Activated naive CD8-positive, alpha-beta T cell treated with anti-CD3 and anti-CD28 coated beads, Interleukin-2, amount 10 ng/mL, durations not matched to agents 7 days and 5 days (primary cell): ENCODE results near the gene LRRC28. TPM values are rescaled to one million over a fixed set of nuclear protein-coding genes. Genes with fewer than 3 reads are reported as not detected.

Experiments
- ATAC-seq: fragments of 150-1000 bp; cut with Tn5 transposase; one replicate; pipeline ENCODE4 v1.10.0; 2021; ENCODE audit warnings: low read depth, moderate library complexity
- POLR2A ChIA-PET: fragments of 350-600 bp; sonication (Branson Sonifier 250); formaldehyde crosslinking; loops from one replicate; lab custom pipeline; 2021; ENCODE audit warnings: antibody characterized with exemption; lab: Charles Lee
- DNase-seq: peaks from one replicate; pipeline ENCODE4 v3.0.0; 2021
- H3K27ac Mint-ChIP-seq: one replicate; pipeline ENCODE4 v1.8.0; 2022; ENCODE audit warnings: mild to moderate bottlenecking, mixed read lengths
- H3K27me3 Mint-ChIP-seq: one replicate; pipeline ENCODE4 v1.8.0; 2022; ENCODE audit warnings: mild to moderate bottlenecking, moderate library complexity, mixed read lengths
- H3K36me3 Mint-ChIP-seq: one replicate; pipeline ENCODE4 v1.8.0; 2021; ENCODE audit warnings: mild to moderate bottlenecking, mixed read lengths
- H3K4me1 Mint-ChIP-seq: one replicate; pipeline ENCODE4 v1.8.0; 2021; ENCODE audit warnings: mixed read lengths
- H3K4me3 Mint-ChIP-seq: one replicate; pipeline ENCODE4 v1.8.0; 2022; ENCODE audit warnings: mild to moderate bottlenecking, moderate library complexity, mixed read lengths
- H3K9me3 Mint-ChIP-seq: one replicate; pipeline ENCODE4 v1.8.0; 2021; ENCODE audit warnings: mixed read lengths
- total RNA-seq, 2 experiments: library from RNA; stranded (reverse); gene quantifications; one replicate each; pipeline ENCODE4 v1.2.3, GENCODE V29; 2021

The LRRC28 gene
- total RNA-seq, 2 experiments from 2014 or later: 18.0 to 20.3 TPM

GRCh38 chr15:99324700-99325099, 73.4 kb downstream of the LRRC28 start:
- no peaks in the 10 kb centered on the region for H3K36me3 Mint-ChIP-seq
- no peaks in the 10 kb centered on the region for H3K27me3 Mint-ChIP-seq
- H3K27ac Mint-ChIP-seq: no peak overlapping the region
- ATAC-seq (no peak), DNase-seq (no peak)
- POLR2A ChIA-PET: interaction anchor here (1.0 kb wide), 1 partner anchor 409 kb away, joined by 4 read pairs; the partner anchor contains the start of gene LYSMD4
- peaks cover 2% of the 10 kb centered on the region for H3K4me1 Mint-ChIP-seq
- no peaks in the 10 kb centered on the region for H3K9me3 Mint-ChIP-seq
- H3K4me3 Mint-ChIP-seq: no peak overlapping the region

- H3K9me3 Mint-ChIP-seq: no peaks in the 10 kb centered on the region
- H3K4me1 Mint-ChIP-seq: peaks cover 2% of the 10 kb centered on the region
- ATAC-seq: no peak
- POLR2A ChIA-PET: no interaction called here
- H3K4me3 Mint-ChIP-seq: no peak overlapping the region
- no peaks in the 10 kb centered on the region for H3K27me3 Mint-ChIP-seq
- DNase-seq: no peak
- H3K27ac Mint-ChIP-seq: no peak overlapping the region
- H3K36me3 Mint-ChIP-seq: no peaks in the 10 kb centered on the region
These were observed 75.0 kb downstream of the LRRC28 start for GRCh38 chr15:99326235-99326634.

- H3K27ac Mint-ChIP-seq: no peak overlapping the region
- no peaks in the 10 kb centered on the region for H3K27me3 Mint-ChIP-seq
- no peak for DNase-seq
- no peak overlapping the region for H3K4me3 Mint-ChIP-seq
- no peaks in the 10 kb centered on the region for H3K9me3 Mint-ChIP-seq
- peaks cover 2% of the 10 kb centered on the region for H3K4me1 Mint-ChIP-seq
- POLR2A ChIA-PET: no interaction called here
- no peak for ATAC-seq
- H3K36me3 Mint-ChIP-seq: peaks cover 2% of the 10 kb centered on the region
These were observed 77.1 kb downstream of the LRRC28 start for GRCh38 chr15:99328106-99329072.

GRCh38 chr15:99331381-99331780, 80.1 kb downstream of the LRRC28 start:
- POLR2A ChIA-PET: no interaction called here
- Mint-ChIP-seq H3K27ac (no peak overlapping the region), H3K4me3 (no peak overlapping the region), H3K4me1 (no peaks in the 10 kb centered on the region), H3K36me3 (peaks cover 2% of the 10 kb centered on the region), H3K9me3 (no peaks in the 10 kb centered on the region), H3K27me3 (no peaks in the 10 kb centered on the region)
- no peak for DNase-seq
- ATAC-seq: no peak

GRCh38 chr15:99333413-99333812, 82.1 kb downstream of the LRRC28 start:
- no peaks in the 10 kb centered on the region for H3K27me3 Mint-ChIP-seq
- H3K9me3 Mint-ChIP-seq: no peaks in the 10 kb centered on the region
- H3K4me1 Mint-ChIP-seq: no peaks in the 10 kb centered on the region
- DNase-seq (no peak), ATAC-seq (no peak)
- no peak overlapping the region for H3K27ac Mint-ChIP-seq
- POLR2A ChIA-PET: no interaction called here
- H3K4me3 Mint-ChIP-seq: no peak overlapping the region
- peaks cover 7% of the 10 kb centered on the region for H3K36me3 Mint-ChIP-seq

- ATAC-seq: no peak
- Mint-ChIP-seq H3K27me3 (no peaks in the 10 kb centered on the region), H3K4me1 (no peaks in the 10 kb centered on the region), H3K36me3 (peaks cover 7% of the 10 kb centered on the region), H3K9me3 (no peaks in the 10 kb centered on the region), H3K4me3 (no peak overlapping the region), H3K27ac (no peak overlapping the region)
- no peak for DNase-seq
- POLR2A ChIA-PET: no interaction called here
These were observed 82.7 kb downstream of the LRRC28 start for GRCh38 chr15:99333981-99334380.

GRCh38 chr15:99335508-99335907, 84.2 kb downstream of the LRRC28 start:
- Mint-ChIP-seq H3K36me3 (peaks cover 7% of the 10 kb centered on the region), H3K27ac (no peak overlapping the region), H3K4me1 (no peaks in the 10 kb centered on the region), H3K9me3 (no peaks in the 10 kb centered on the region), H3K4me3 (no peak overlapping the region), H3K27me3 (no peaks in the 10 kb centered on the region)
- ATAC-seq (no peak), DNase-seq (no peak)
- POLR2A ChIA-PET: no interaction called here

- ATAC-seq (no peak), DNase-seq (no peak)
- Mint-ChIP-seq H3K9me3 (no peaks in the 10 kb centered on the region), H3K27ac (no peak overlapping the region), H3K36me3 (peaks cover 7% of the 10 kb centered on the region), H3K27me3 (no peaks in the 10 kb centered on the region), H3K4me3 (no peak overlapping the region), H3K4me1 (no peaks in the 10 kb centered on the region)
- POLR2A ChIA-PET: no interaction called here
These were observed 85.5 kb downstream of the LRRC28 start for GRCh38 chr15:99336794-99337193.

GRCh38 chr15:99340347-99340746, 89.1 kb downstream of the LRRC28 start:
- Mint-ChIP-seq H3K27ac (no peak overlapping the region), H3K36me3 (peaks cover 5% of the 10 kb centered on the region)
- POLR2A ChIA-PET: no interaction called here

GRCh38 chr15:99341786-99342185, 90.5 kb downstream of the LRRC28 start:
- DNase-seq (no peak), ATAC-seq (no peak)
- no peaks in the 10 kb centered on the region for H3K9me3 Mint-ChIP-seq
- H3K27me3 Mint-ChIP-seq: no peaks in the 10 kb centered on the region
- peaks cover 1% of the 10 kb centered on the region for H3K36me3 Mint-ChIP-seq
- peaks cover 1% of the 10 kb centered on the region for H3K4me1 Mint-ChIP-seq
- POLR2A ChIA-PET: no interaction called here
- no peak overlapping the region for H3K4me3 Mint-ChIP-seq
- H3K27ac Mint-ChIP-seq: no peak overlapping the region

More at GRCh38 chr15:99340347-99340746, 89.1 kb downstream of the LRRC28 start:
- H3K27me3 Mint-ChIP-seq: no peaks in the 10 kb centered on the region
- no peak for DNase-seq
- no peak for ATAC-seq
- H3K4me1 Mint-ChIP-seq: peaks cover 1% of the 10 kb centered on the region
- no peak overlapping the region for H3K4me3 Mint-ChIP-seq
- no peaks in the 10 kb centered on the region for H3K9me3 Mint-ChIP-seq

- no peak for DNase-seq
- POLR2A ChIA-PET: interaction anchor here (0.5 kb wide), 1 partner anchor 1271 kb away, joined by 3 read pairs; no protein-coding TSS in a partner anchor
- Mint-ChIP-seq H3K36me3 (no peaks in the 10 kb centered on the region), H3K4me3 (no peak overlapping the region), H3K4me1 (peaks cover 1% of the 10 kb centered on the region), H3K9me3 (no peaks in the 10 kb centered on the region), H3K27ac (no peak overlapping the region), H3K27me3 (no peaks in the 10 kb centered on the region)
- ATAC-seq: no peak
These were observed 91.9 kb downstream of the LRRC28 start for GRCh38 chr15:99343208-99343607.

- Mint-ChIP-seq H3K27ac (no peak overlapping the region), H3K36me3 (peaks cover under 1% of the 10 kb centered on the region), H3K4me1 (peaks cover 1% of the 10 kb centered on the region), H3K9me3 (no peaks in the 10 kb centered on the region), H3K4me3 (no peak overlapping the region), H3K27me3 (no peaks in the 10 kb centered on the region)
- ATAC-seq (peak; percentile 58), DNase-seq (peak; percentile 46)
- POLR2A ChIA-PET: no interaction called here
These were observed 92.7 kb downstream of the LRRC28 start for GRCh38 chr15:99343881-99344551.

- Mint-ChIP-seq H3K27me3 (no peaks in the 10 kb centered on the region), H3K9me3 (no peaks in the 10 kb centered on the region), H3K27ac (no peak overlapping the region), H3K4me1 (peaks cover 1% of the 10 kb centered on the region), H3K4me3 (no peak overlapping the region), H3K36me3 (peaks cover 5% of the 10 kb centered on the region)
- ATAC-seq (no peak), DNase-seq (no peak)
- POLR2A ChIA-PET: no interaction called here
These were observed 93.4 kb downstream of the LRRC28 start for GRCh38 chr15:99344639-99345038.
